Endothelial cell of umbilical vein (primary cell): ENCODE data around the gene TGM3. TPM values are rescaled to one million over a fixed set of nuclear protein-coding genes. Genes with fewer than 3 reads are reported as not detected.

Experiments
- BruUV-seq: library from RNA; stranded (reverse); fragments of 400-500 nt; replicated peaks from 2 replicates; lab custom pipeline; 2021; lab: Mats Ljungman, UMichigan
- CTCF ChIA-PET: fragments of 300-600, 350-600 bp; sonication (Branson Sonifier 250); formaldehyde crosslinking; loops from one replicate; lab custom pipeline; 2021; ENCODE audit warnings: antibody characterized with exemption, inconsistent platforms; lab: Charles Lee
- POLR2A ChIA-PET: fragments of 300-600, 350-600 bp; sonication (Branson Sonifier 250); formaldehyde crosslinking; loops from one replicate; lab custom pipeline; 2021; ENCODE audit warnings: antibody characterized with exemption, inconsistent platforms; lab: Charles Lee
- DNase-seq: peaks from one replicate; pipeline ENCODE4 v3.0.0-alpha.2; 2011; ENCODE audit warnings: low read depth, low spot score
- FAIRE-seq: peaks from 2 replicates; lab custom pipeline; 2011; peaks lifted over from hg19 to GRCh38; lab: Jason Lieb, UNC
- H2AFZ ChIP-seq: 2 replicates; pipeline ENCODE4 v1.6.0; 2012; ENCODE audit warnings: low read depth, low read length, control low read depth, inconsistent platforms
- H3K27ac ChIP-seq: 2 replicates; pipeline ENCODE4 v1.5.1; 2011; ENCODE audit warnings: low read depth, mild to moderate bottlenecking, control low read depth, low read length, moderate library complexity; ENCODE audit not compliant: insufficient read depth
- H3K27me3 ChIP-seq, 2 experiments: 2 replicates each; pipeline versions ENCODE4 v1.6.0 to v1.6.1; 2011; ENCODE audit warnings: low read length in 2 of 2, mixed read lengths in 1 of 2; ENCODE audit not compliant: control insufficient read depth in 2 of 2, insufficient read depth in 2 of 2
- H3K36me3 ChIP-seq, 2 experiments: 2 replicates in 1 of 2; 3 replicates in 1 of 2; pipeline ENCODE4 v1.5.1; 2011; ENCODE audit warnings: low read length in 2 of 2, mild to moderate bottlenecking in 1 of 2, moderate library complexity in 1 of 2; ENCODE audit not compliant: control insufficient read depth in 2 of 2, insufficient read depth in 2 of 2; ENCODE audit errors: extremely low read depth in 1 of 2
- H3K4me1 ChIP-seq: 3 replicates; pipeline ENCODE4 v1.5.1; 2011; ENCODE audit warnings: mild to moderate bottlenecking, low read length; ENCODE audit not compliant: control insufficient read depth, insufficient read depth; ENCODE audit errors: extremely low read depth
- H3K4me2 ChIP-seq: 2 replicates; pipeline ENCODE4 v1.6.1; 2011; ENCODE audit warnings: low read length, control low read depth, mixed read lengths; ENCODE audit not compliant: insufficient read depth
- H3K4me3 ChIP-seq, 3 experiments: fragments of 200-600 bp in 1 of 3; sonication (generic), shearing (Covaris generic) in 1 of 3; replicated peaks in 1 of 3; 2 replicates each; pipeline ENCODE4 v1.5.1; 2011 to 2016; ENCODE audit warnings: control low read depth in 3 of 3, low read length in 3 of 3, mild to moderate bottlenecking in 2 of 3, inconsistent platforms in 1 of 3, low read depth in 1 of 3, moderate library complexity in 1 of 3; ENCODE audit not compliant: insufficient read depth in 1 of 3
- H3K79me2 ChIP-seq: 2 replicates; pipeline ENCODE4 v1.6.0; 2012; ENCODE audit warnings: low read length, inconsistent platforms; ENCODE audit not compliant: control insufficient read depth, insufficient read depth
- H3K9ac ChIP-seq: replicated peaks from 2 replicates; pipeline ENCODE3; 2011; ENCODE audit warnings: low read length, control low read depth; ENCODE audit not compliant: insufficient read depth; ENCODE audit errors: extremely low read depth
- H3K9me1 ChIP-seq: replicated peaks from 3 replicates; pipeline ENCODE4 v1.6.0; 2011; ENCODE audit warnings: mild to moderate bottlenecking, low read length; ENCODE audit not compliant: control insufficient read depth, insufficient read depth; ENCODE audit errors: extremely low read depth
- H3K9me3 ChIP-seq: replicated peaks from 2 replicates; pipeline ENCODE4 v1.5.1; 2012; ENCODE audit warnings: low read length, inconsistent platforms; ENCODE audit not compliant: control insufficient read depth, insufficient read depth
- H4K20me1 ChIP-seq: replicated peaks from 2 replicates; pipeline ENCODE3; 2011; ENCODE audit warnings: mild to moderate bottlenecking, low read length; ENCODE audit not compliant: control insufficient read depth, insufficient read depth; ENCODE audit errors: extremely low read depth
- CTCF ChIP-seq, 2 donors: IDR thresholded peaks; 1 replicate in 1 of 2; 2 replicates in 1 of 2; pipeline ENCODE4 v1.5.1; 2011; ENCODE audit warnings: low read length in 2 of 2, mild to moderate bottlenecking in 2 of 2, moderate library complexity in 2 of 2, control low read depth in 1 of 2, inconsistent platforms in 1 of 2, low read depth in 1 of 2; ENCODE audit not compliant: insufficient read depth in 1 of 2; ENCODE audit errors: extremely low read depth in 1 of 2
- EZH2 ChIP-seq: IDR thresholded peaks from 2 replicates; pipeline ENCODE4 v1.6.1; 2012; ENCODE audit warnings: borderline replicate concordance, low read depth, mild to moderate bottlenecking, moderate library complexity, low read length, inconsistent platforms; ENCODE audit not compliant: severe bottlenecking
- FOS ChIP-seq: IDR thresholded peaks from 2 replicates; pipeline ENCODE4 v1.6.1; 2011; ENCODE audit warnings: mild to moderate bottlenecking, low read length, moderate library complexity, borderline replicate concordance; ENCODE audit not compliant: insufficient read depth
- GATA2 ChIP-seq: IDR thresholded peaks from 2 replicates; pipeline ENCODE4 v1.7.0; 2011; ENCODE audit warnings: low read depth, mild to moderate bottlenecking, moderate library complexity, mixed read lengths, low read length; ENCODE audit not compliant: insufficient read length, insufficient read depth
- JUN ChIP-seq: IDR thresholded peaks from 2 replicates; pipeline ENCODE4 v1.6.1; 2011; ENCODE audit warnings: borderline replicate concordance, low read depth; ENCODE audit not compliant: insufficient read length, insufficient read depth
- MYC ChIP-seq: IDR thresholded peaks from one replicate; pipeline ENCODE4 v1.6.1; 2011; ENCODE audit warnings: mild to moderate bottlenecking, low read depth, low read length
- POLR2AphosphoS5 ChIP-seq: IDR thresholded peaks from 2 replicates; pipeline ENCODE4 v1.6.1; 2012; ENCODE audit warnings: low read depth, mild to moderate bottlenecking, control low read depth, low read length, moderate library complexity; ENCODE audit not compliant: insufficient read depth
- dilution Hi-C: fragments of 300-500 bp; cut with MboI; formaldehyde crosslinking; loops from one replicate; pipeline ENCODE4 v1.15.0; 2019; ENCODE audit warnings: low sequenced_read_pairs; ENCODE audit not compliant: extremely low pct_ligation_motif_present
- intact Hi-C: fragments of 100-400 bp; cut with micrococcal nuclease; formaldehyde crosslinking; loops from one replicate; pipeline ENCODE4 v1.10.0; 2022
- polyA plus RNA-seq, 4 experiments: library from polyadenylated mRNA; depleted of rRNA in 3 of 4; stranded (reverse) in 3 of 4; unstranded in 1 of 4; fragments of >200 nt; gene quantifications; 2 replicates each; pipeline versions ENCODE4 v1.2.1 to v1.2.3, GENCODE V29; 2011 to 2012; ENCODE audit warnings: missing spikeins in 1 of 4
- total RNA-seq: library from RNA; stranded (reverse); gene quantifications from 2 replicates; pipeline ENCODE4 v1.2.3, GENCODE V29; 2021
- TF ChIP-seq, protein P1 (sequence below): IDR thresholded peaks from 2 replicates; pipeline ENCODE4 v1.6.1; 2011; ENCODE audit not compliant: insufficient read depth, insufficient read length

Gene TGM3
- total and polyA plus RNA-seq, 2 donors (not counting 3 experiments of a cell fraction or from before 2014, with no cell fraction given), result not detected

DNA sequence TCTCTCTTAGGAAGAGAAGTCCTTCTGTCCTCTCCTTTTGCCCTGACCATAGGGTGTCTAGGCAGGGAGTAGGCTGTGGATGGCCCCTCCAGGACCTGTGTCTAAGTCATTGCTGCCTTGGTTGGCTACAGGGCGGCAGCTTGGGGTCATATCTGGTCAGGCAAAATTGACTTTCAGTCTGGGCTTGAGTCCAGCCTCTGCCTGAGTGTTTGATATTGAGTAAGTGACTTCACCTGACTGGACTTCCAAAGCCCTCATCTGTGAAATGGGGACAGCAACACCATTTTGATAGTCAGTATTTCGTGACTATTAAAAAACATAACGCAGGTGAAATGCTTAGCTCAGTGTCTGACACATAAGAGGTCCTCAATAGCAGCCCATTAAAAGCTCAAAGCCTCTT lies 4.6 kb downstream of the TGM3 start:
- no peak overlapping the region for H2AFZ ChIP-seq
- DNase-seq, result no peak
- no peaks in the 10 kb centered on the region for H3K4me1 ChIP-seq
- no peaks in the 10 kb centered on the region for H3K79me2 ChIP-seq
- H3K9ac ChIP-seq, result no peak overlapping the region
- TF ChIP-seq GATA2, result no peak
- TF ChIP-seq EZH2, result no peak
- no peak for TF ChIP-seq POLR2AphosphoS5
- POLR2A ChIA-PET, result no interaction called here
- FAIRE-seq, result no peak
- intact Hi-C loops, result no loop called here
- peaks cover 0 to 4% of the 10 kb centered on the region in 2 experiments for H3K27me3 ChIP-seq
- H3K4me2 ChIP-seq, result no peak overlapping the region
- no TSS peak for BruUV-seq
- H3K4me3 ChIP-seq, result no peak overlapping the region
- H3K9me1 ChIP-seq, result no peaks in the 10 kb centered on the region
- H3K9me3 ChIP-seq, result no peaks in the 10 kb centered on the region
- dilution Hi-C loops, result no loop called here
- no peaks in the 10 kb centered on the region for H4K20me1 ChIP-seq
- no peaks in the 10 kb centered on the region for H3K36me3 ChIP-seq
- no peak overlapping the region for H3K27ac ChIP-seq
- CTCF ChIA-PET, result interaction anchor here (1.2 kb wide), 1 partner anchor 24 kb away, joined by 3 read pairs; no protein-coding TSS in a partner anchor

- POLR2A ChIA-PET, result no interaction called here
- Histone ChIP-seq H3K27ac (no peak overlapping the region), H3K27me3 (peaks cover 0 to 4% of the 10 kb centered on the region in 2 experiments), H3K9ac (no peak overlapping the region), H3K36me3 (no peaks in the 10 kb centered on the region), H3K4me1 (no peaks in the 10 kb centered on the region), H4K20me1 (no peaks in the 10 kb centered on the region), H3K4me3 (no peak overlapping the region), H2AFZ (no peak overlapping the region), H3K9me3 (no peaks in the 10 kb centered on the region), H3K9me1 (no peaks in the 10 kb centered on the region), H3K4me2 (no peak overlapping the region), H3K79me2 (no peaks in the 10 kb centered on the region)
- intact Hi-C loops, result no loop called here
- DNase-seq (no peak), FAIRE-seq (no peak)
- no TSS peak for BruUV-seq
- CTCF ChIA-PET, result interaction anchor here (1.2 kb wide), 1 partner anchor 25 kb away, joined by 3 read pairs; no protein-coding TSS in a partner anchor
- dilution Hi-C loops, result no loop called here
- TF ChIP-seq, protein P1, sequence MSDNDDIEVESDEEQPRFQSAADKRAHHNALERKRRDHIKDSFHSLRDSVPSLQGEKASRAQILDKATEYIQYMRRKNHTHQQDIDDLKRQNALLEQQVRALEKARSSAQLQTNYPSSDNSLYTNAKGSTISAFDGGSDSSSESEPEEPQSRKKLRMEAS, result no peak
- TF ChIP-seq FOS (no peak), GATA2 (no peak), JUN (no peak), MYC (no peak), CTCF (IDR thresholded peaks at IDR 0.05; ENCODE audit: extremely low read depth in 1 of 2, insufficient read depth in 1 of 2, low read depth in 1 of 2, low read length in 2 of 2) (no peak)
Observed at GRCh38 chr20:2301164-2301622, 5.4 kb downstream of the TGM3 start.
